K562 (cell line): Measurements from ENCODE around the gene BARX2. TPM values are rescaled to one million over a fixed set of nuclear protein-coding genes. Genes with fewer than 3 reads are reported as not detected.

Source experiments
- ATAC-seq: fragments of 200-7000 bp; cut with Tn5 transposase; 3 replicates; pipeline ENCODE4 v1.9.1; 2020; ENCODE audit warnings: moderate library complexity
- BruUV-seq: library from RNA; stranded (reverse); fragments of 400-500 nt; replicated peaks from 2 replicates; lab custom pipeline; 2021; lab: Mats Ljungman, UMichigan
- CTCF ChIA-PET: fragments of 300-600 bp; formaldehyde crosslinking; extraction: SDS; loops from one replicate; lab custom pipeline; 2021; ENCODE audit warnings: low intra/inter-chr PET ratio; lab: Yijun Ruan, JAX
- POLR2A ChIA-PET: fragments of 300-600, 350-650 bp; sonication (Branson Sonifier 250); formaldehyde crosslinking; extraction: SDS; loops from one replicate; lab custom pipeline; 2021; ENCODE audit warnings: antibody characterized with exemption, inconsistent platforms; lab: Yijun Ruan, JAX
- DNase-seq, 4 experiments: peaks; one replicate each; pipeline versions ENCODE4 v3.0.0 to v3.0.0-alpha.2; 2011 to 2018; ENCODE audit warnings: low spot score in 3 of 4, mixed read lengths in 3 of 4; ENCODE audit errors: extremely low read depth in 1 of 4
- FAIRE-seq: peaks from 2 replicates; lab custom pipeline; 2011; peaks lifted over from hg19 to GRCh38; lab: Jason Lieb, UNC
- H2AFZ ChIP-seq: 2 replicates; pipeline ENCODE4 v1.6.0; 2011; ENCODE audit warnings: low read depth, low read length, control low read depth, inconsistent platforms
- H3K27ac ChIP-seq: fragments of 200-600 bp; 3 replicates; pipeline ENCODE4 v1.8.0; 2011; ENCODE audit warnings: low read depth, mild to moderate bottlenecking, control low read depth, inconsistent platforms, low read length, moderate library complexity, mixed read lengths; ENCODE audit errors: extremely low read depth
- H3K27me3 ChIP-seq, 2 experiments: fragments of 300-600 bp in 1 of 2; 2 replicates in 1 of 2; 3 replicates in 1 of 2; pipeline versions ENCODE4 v1.6.0 to v1.8.0; 2011; ENCODE audit warnings: inconsistent platforms in 2 of 2, low read length in 2 of 2, mild to moderate bottlenecking in 1 of 2, mixed read lengths in 1 of 2, moderate library complexity in 1 of 2; ENCODE audit not compliant: control insufficient read depth in 2 of 2, insufficient read depth in 2 of 2
- H3K36me3 ChIP-seq: fragments of 300-600 bp; 3 replicates; pipeline ENCODE4 v1.8.0; 2011; ENCODE audit warnings: mild to moderate bottlenecking, low read length, inconsistent platforms; ENCODE audit not compliant: control insufficient read depth, insufficient read depth
- H3K4me1 ChIP-seq, 2 experiments: fragments of 200-600 bp in 1 of 2; replicated peaks in 1 of 2; 2 replicates in 1 of 2; 3 replicates in 1 of 2; pipeline versions ENCODE4 v1.5.1 to v1.8.0; 2011; ENCODE audit warnings: inconsistent platforms in 2 of 2, low read length in 2 of 2, mild to moderate bottlenecking in 1 of 2, mixed read lengths in 1 of 2, moderate library complexity in 1 of 2; ENCODE audit not compliant: control insufficient read depth in 2 of 2, insufficient read depth in 2 of 2
- H3K4me2 ChIP-seq: 2 replicates; pipeline ENCODE4 v1.6.1; 2011; ENCODE audit warnings: low read length, control low read depth, inconsistent platforms, mixed read lengths; ENCODE audit not compliant: insufficient read depth
- H3K4me3 ChIP-seq: fragments of 200-600 bp; sonication (generic), shearing (Covaris generic); 2 replicates; pipeline ENCODE4 v1.5.1; 2016; ENCODE audit warnings: control low read depth, inconsistent platforms
- H3K79me2 ChIP-seq: fragments of 200-600 bp; 3 replicates; pipeline ENCODE4 v1.8.0; 2011; ENCODE audit warnings: low read length, inconsistent platforms; ENCODE audit not compliant: control insufficient read depth, insufficient read depth
- H3K9ac ChIP-seq, 2 experiments: 2 replicates each; pipeline versions ENCODE4 v1.6.0 to v1.6.1; 2011; ENCODE audit warnings: low read depth in 2 of 2, low read length in 2 of 2, control low read depth in 1 of 2, inconsistent platforms in 1 of 2, mild to moderate bottlenecking in 1 of 2, mixed read lengths in 1 of 2; ENCODE audit not compliant: insufficient read depth in 1 of 2
- H3K9me1 ChIP-seq: one replicate; pipeline ENCODE4 v1.6.0; 2011; ENCODE audit warnings: inconsistent platforms, mild to moderate bottlenecking, low read length, moderate library complexity; ENCODE audit not compliant: control insufficient read depth, insufficient read depth
- H3K9me3 ChIP-seq: replicated peaks from 2 replicates; pipeline ENCODE4 v1.5.1; 2011; ENCODE audit warnings: low read depth, low read length, inconsistent platforms; ENCODE audit not compliant: control insufficient read depth, insufficient read depth
- H4K20me1 ChIP-seq: replicated peaks from 2 replicates; pipeline ENCODE4 v1.6.1; 2011; ENCODE audit warnings: low read length, inconsistent platforms, mixed read lengths; ENCODE audit not compliant: control insufficient read depth, insufficient read depth
- LEF1 ChIP-seq: fragments of 450-650 bp; IDR thresholded peaks from 2 replicates; pipeline ENCODE4 v1.6.1; 2016; ENCODE audit warnings: mild to moderate bottlenecking
- NCOA2 ChIP-seq, 2 experiments: fragments of 450-650 bp; IDR thresholded peaks; 2 replicates each; pipeline ENCODE4 v1.6.1; 2018; ENCODE audit warnings: mild to moderate bottlenecking in 2 of 2, moderate library complexity in 1 of 2; ENCODE audit not compliant: partially characterized antibody in 2 of 2
- PHB ChIP-seq: fragments of 250-450 bp; sonication (Bioruptor Pico); IDR thresholded peaks from 2 replicates; pipeline ENCODE4 v1.5.0; 2021
- POLR2AphosphoS5 ChIP-seq: IDR thresholded peaks from 2 replicates; pipeline ENCODE4 v1.6.1; 2011; ENCODE audit warnings: mild to moderate bottlenecking, low read depth, low read length, moderate library complexity; ENCODE audit not compliant: control insufficient read depth, insufficient read depth
- RUNX1 ChIP-seq: sonication (generic); IDR thresholded peaks from 2 replicates; pipeline ENCODE4 v1.6.1; 2016; ENCODE audit warnings: antibody characterized with exemption, low read depth
- ZFPM2 ChIP-seq: fragments of 250-450 bp; sonication (Bioruptor Pico); IDR thresholded peaks from 2 replicates; pipeline ENCODE4 v1.5.1; 2022; ENCODE audit warnings: mild to moderate bottlenecking
- ZNF24 ChIP-seq: fragments of 450-650 bp; IDR thresholded peaks from 2 replicates; pipeline ENCODE4 v1.6.1; 2016
- WGBS: fragments of 100-300 bp; shearing (Covaris generic); methylation state at CpG from one replicate; pipeline ENCODE4 v1.1.6; 2016; ENCODE audit warnings: low coverage, mixed read lengths; ENCODE audit not compliant: insufficient coverage; ENCODE audit errors: missing lambda C conversion rate; 5-methylcytosine and 5-hydroxymethylcytosine counted together
- in situ Hi-C: fragments of 300-500 bp; cut with MboI; formaldehyde crosslinking; loops from 4 replicates; pipeline ENCODE4 v1.15.0; 2018; ENCODE audit warnings: inconsistent platforms, mixed read lengths
- intact Hi-C: fragments of 100-400 bp; cut with micrococcal nuclease; formaldehyde crosslinking; loops from 2 replicates; pipeline ENCODE4 v1.14.2; 2022
- polyA plus RNA-seq, 8 experiments: library from polyadenylated mRNA; depleted of rRNA in 4 of 8; stranded (reverse) in 5 of 8; unstranded in 3 of 8; fragments of >200 nt; fragmentation: Nextera tagmentation in 2 of 8; fragmentation: Illumina TruSeq in 1 of 8; extraction: Ambion mirVana in 2 of 8; extraction: Trizol in 1 of 8; gene quantifications; 2 replicates each; pipeline versions ENCODE4 v1.2.1 to v1.2.3, GENCODE V29; 2011 to 2014; ENCODE audit warnings: inconsistent platforms in 1 of 8, missing spikeins in 1 of 8
- total RNA-seq, 7 experiments: library from RNA; depleted of rRNA in 6 of 7; stranded (reverse); fragments of >200 nt in 6 of 7; fragmentation: Illumina TruSeq in 2 of 7; extraction: Trizol in 2 of 7; gene quantifications; 2 replicates each; pipeline versions ENCODE4 v1.2.1 to v1.2.3, GENCODE V29; 2011 to 2021; ENCODE audit warnings: low replicate concordance in 1 of 7
- TF ChIP-seq, protein P1 (sequence below): IDR thresholded peaks from 2 replicates; pipeline ENCODE4 v1.6.1; 2016; ENCODE audit warnings: missing genetic modification characterization, missing compliant biosample characterization

Gene BARX2
- total and polyA plus RNA-seq, 9 of the 15 experiments (the other 6 are each of a cell fraction or from before 2014, with no cell fraction given), result not detected

DNA sequence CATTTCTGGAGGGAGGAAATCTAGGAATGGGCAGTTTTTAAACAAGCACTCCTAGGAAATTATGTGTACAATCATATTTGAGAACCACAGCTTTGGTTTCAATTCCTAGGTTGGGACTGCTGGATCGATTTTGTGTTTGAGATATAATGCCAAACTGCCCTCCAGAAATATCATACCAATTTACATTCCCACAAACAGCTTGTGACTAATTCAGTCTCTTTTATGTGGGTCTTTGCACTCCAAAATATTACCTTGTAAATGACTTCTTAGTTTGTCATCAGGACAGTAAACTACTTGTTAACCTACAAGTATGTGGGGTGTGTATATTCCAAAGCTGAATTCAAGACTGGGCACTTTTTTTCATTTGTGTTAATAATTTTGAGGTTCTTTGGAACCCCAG lies 9.8 kb upstream of the BARX2 start:
- Histone ChIP-seq H3K27ac (no peak overlapping the region), H3K4me3 (no peak overlapping the region), H3K9ac (no peak overlapping the region), H3K27me3 (peaks cover 0 to 5% of the 10 kb centered on the region in 2 experiments; a peak in 1 of 5 replicates), H2AFZ (no peak overlapping the region), H3K9me1 (no peaks in the 10 kb centered on the region)
- no TSS peak for BruUV-seq
- POLR2A ChIA-PET, result no interaction called here
- no peak for TF ChIP-seq POLR2AphosphoS5
- TF ChIP-seq, protein P1, sequence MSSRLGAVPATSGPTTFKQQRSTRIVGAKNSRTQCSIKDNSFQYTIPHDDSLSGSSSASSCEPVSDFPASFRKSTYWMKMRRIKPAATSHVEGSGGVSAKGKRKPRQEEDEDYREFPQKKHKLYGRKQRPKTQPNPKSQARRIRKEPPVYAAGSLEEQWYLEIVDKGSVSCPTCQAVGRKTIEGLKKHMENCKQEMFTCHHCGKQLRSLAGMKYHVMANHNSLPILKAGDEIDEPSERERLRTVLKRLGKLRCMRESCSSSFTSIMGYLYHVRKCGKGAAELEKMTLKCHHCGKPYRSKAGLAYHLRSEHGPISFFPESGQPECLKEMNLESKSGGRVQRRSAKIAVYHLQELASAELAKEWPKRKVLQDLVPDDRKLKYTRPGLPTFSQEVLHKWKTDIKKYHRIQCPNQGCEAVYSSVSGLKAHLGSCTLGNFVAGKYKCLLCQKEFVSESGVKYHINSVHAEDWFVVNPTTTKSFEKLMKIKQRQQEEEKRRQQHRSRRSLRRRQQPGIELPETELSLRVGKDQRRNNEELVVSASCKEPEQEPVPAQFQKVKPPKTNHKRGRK, result no peak
- no peak for TF ChIP-seq ZNF24
- no peak for TF ChIP-seq LEF1
- TF ChIP-seq PHB, result no peak
- no peak for TF ChIP-seq RUNX1
- TF ChIP-seq NCOA2 (IDR thresholded peaks at IDR 0.05; ENCODE audit: partially characterized antibody in 2 of 2), result no peak
- TF ChIP-seq ZFPM2, result no peak
- TF ChIP-seq, all 486 proteins: peak for 0
- Histone ChIP-seq H3K79me2 (no peaks in the 10 kb centered on the region), H3K4me1 (no peaks in the 10 kb centered on the region), H3K36me3 (no peaks in the 10 kb centered on the region), H3K9me3 (no peaks in the 10 kb centered on the region), H3K4me2 (no peak overlapping the region), H4K20me1 (no peaks in the 10 kb centered on the region)
- no peak for DNase-seq
- intact Hi-C loops (no loop called here), in situ Hi-C loops (no loop called here)
- 0% methylated on average over 1 of the region's 1 CpG for WGBS
- ATAC-seq, result no peak
- CTCF ChIA-PET, result interaction anchor here (4.4 kb wide), 1 partner anchor 385 kb away, joined by 58 read pairs; no protein-coding TSS in a partner anchor
- no peak for FAIRE-seq
